HEK293 (cell line): ENCODE data around the gene BEND7.

ENCODE experiments used
- CTCF ChIA-PET: fragments of 350-600 bp; formaldehyde crosslinking; extraction: SDS; loops from one replicate; lab custom pipeline; 2021; ENCODE audit warnings: antibody characterized with exemption; lab: Yijun Ruan, JAX
- POLR2A ChIA-PET: fragments of 300-600 bp; formaldehyde crosslinking; extraction: SDS; loops from one replicate; lab custom pipeline; 2020; ENCODE audit warnings: antibody characterized with exemption, inconsistent platforms; lab: Yijun Ruan, JAX
- H3K27ac ChIP-seq: fragments of 200-500 bp; sonication (Bioruptor generic); 2 replicates; pipeline ENCODE4 v1.5.1; 2014; ENCODE audit warnings: low read depth, low read length, control low read depth, inconsistent platforms; ENCODE audit errors: extremely low read depth
- H3K36me3 ChIP-seq, 2 experiments: fragments of 200-500 bp in 1 of 2; sonication (Bioruptor generic) in 1 of 2; 1 replicate in 1 of 2; 2 replicates in 1 of 2; pipeline ENCODE4 v1.5.1; 2014 to 2017; ENCODE audit warnings: inconsistent platforms in 2 of 2, low read length in 2 of 2; ENCODE audit not compliant: control insufficient read depth in 2 of 2, insufficient read depth in 1 of 2
- H3K4me1 ChIP-seq: fragments of 200-500 bp; sonication (Bioruptor generic); 2 replicates; pipeline ENCODE4 v1.5.1; 2014; ENCODE audit warnings: mild to moderate bottlenecking, low read length, inconsistent platforms; ENCODE audit not compliant: control insufficient read depth, insufficient read depth
- H3K4me3 ChIP-seq: 2 replicates; pipeline ENCODE4 v1.5.1; 2011; ENCODE audit warnings: low read depth, mild to moderate bottlenecking, control low read depth, low read length, moderate library complexity
- H3K9me3 ChIP-seq: fragments of 200-500 bp; sonication (Bioruptor generic); 2 replicates; pipeline ENCODE4 v1.5.1; 2014; ENCODE audit warnings: low read depth, low read length, inconsistent platforms; ENCODE audit not compliant: control insufficient read depth, insufficient read depth
- GLI2 ChIP-seq: fragments of 450-650 bp; formaldehyde crosslinking; IDR thresholded peaks from 2 replicates; pipeline ENCODE4; 2017; ENCODE audit warnings: missing biosample characterization, missing genetic modification characterization, low read depth, borderline replicate concordance
- MYNN ChIP-seq: fragments of 450-650 bp; formaldehyde crosslinking; IDR thresholded peaks from 2 replicates; pipeline ENCODE4 v1.5.1; 2016; ENCODE audit warnings: missing biosample characterization, missing genetic modification characterization, borderline replicate concordance
- PRDM2 ChIP-seq: fragments of 450-650 bp; formaldehyde crosslinking; IDR thresholded peaks from 2 replicates; pipeline ENCODE4 v1.5.1; 2016; ENCODE audit warnings: missing biosample characterization, missing genetic modification characterization, borderline replicate concordance
- REST ChIP-seq: fragments of 450-650 bp; formaldehyde crosslinking; IDR thresholded peaks from 2 replicates; pipeline ENCODE4 v1.5.1; 2016; ENCODE audit warnings: missing biosample characterization, missing genetic modification characterization
- ZEB2 ChIP-seq: fragments of 450-650 bp; formaldehyde crosslinking; IDR thresholded peaks from 2 replicates; pipeline ENCODE4 v1.5.1; 2016; ENCODE audit warnings: missing biosample characterization, missing genetic modification characterization
- ZFP37 ChIP-seq: fragments of 450-650 bp; formaldehyde crosslinking; IDR thresholded peaks from 2 replicates; pipeline ENCODE4 v1.5.1; 2016; ENCODE audit warnings: missing biosample characterization, missing genetic modification characterization
- ZIC2 ChIP-seq: fragments of 450-650 bp; formaldehyde crosslinking; IDR thresholded peaks from 2 replicates; pipeline ENCODE4 v1.5.1; 2016; ENCODE audit warnings: missing biosample characterization, missing genetic modification characterization
- ZNF169 ChIP-seq: fragments of 450-650 bp; formaldehyde crosslinking; IDR thresholded peaks from 2 replicates; pipeline ENCODE4 v1.5.1; 2016; ENCODE audit warnings: missing biosample characterization, missing genetic modification characterization
- ZNF174 ChIP-seq: fragments of 450-650 bp; formaldehyde crosslinking; IDR thresholded peaks from 2 replicates; pipeline ENCODE4 v1.5.0; 2017; ENCODE audit warnings: missing biosample characterization, mild to moderate bottlenecking, missing genetic modification characterization
- ZNF24 ChIP-seq: fragments of 450-650 bp; formaldehyde crosslinking; IDR thresholded peaks from 2 replicates; pipeline ENCODE4 v1.5.1; 2016; ENCODE audit warnings: missing biosample characterization, missing genetic modification characterization
- ZNF335 ChIP-seq: fragments of 450-650 bp; formaldehyde crosslinking; conservative IDR thresholded peaks from 2 replicates; pipeline ENCODE4 v1.5.1; 2016; ENCODE audit warnings: missing biosample characterization, missing genetic modification characterization
- ZNF398 ChIP-seq: fragments of 450-650 bp; formaldehyde crosslinking; IDR thresholded peaks from 2 replicates; pipeline ENCODE4 v1.5.1; 2017; ENCODE audit warnings: missing biosample characterization, missing genetic modification characterization
- ZNF416 ChIP-seq: fragments of 450-650 bp; formaldehyde crosslinking; IDR thresholded peaks from 2 replicates; pipeline ENCODE4 v1.5.1; 2016; ENCODE audit warnings: missing biosample characterization, missing genetic modification characterization
- ZNF433 ChIP-seq: fragments of 450-650 bp; formaldehyde crosslinking; IDR thresholded peaks from 2 replicates; pipeline ENCODE4 v1.5.1; 2016; ENCODE audit warnings: missing biosample characterization, missing genetic modification characterization, low read depth
- ZNF48 ChIP-seq: fragments of 450-650 bp; formaldehyde crosslinking; IDR thresholded peaks from 2 replicates; pipeline ENCODE4 v1.5.1; 2016; ENCODE audit warnings: missing biosample characterization, missing genetic modification characterization
- ZNF555 ChIP-seq: fragments of 450-650 bp; formaldehyde crosslinking; conservative IDR thresholded peaks from 2 replicates; pipeline ENCODE4 v1.5.1; 2017; ENCODE audit warnings: missing biosample characterization, mild to moderate bottlenecking, missing genetic modification characterization, inconsistent platforms
- ZNF558 ChIP-seq: fragments of 450-650 bp; formaldehyde crosslinking; IDR thresholded peaks from 2 replicates; pipeline ENCODE4 v1.5.1; 2016; ENCODE audit warnings: missing biosample characterization, missing genetic modification characterization
- ZNF623 ChIP-seq: fragments of 450-650 bp; formaldehyde crosslinking; IDR thresholded peaks from 2 replicates; pipeline ENCODE4 v1.5.1; 2016; ENCODE audit warnings: missing biosample characterization, missing genetic modification characterization
- ZNF626 ChIP-seq: fragments of 450-650 bp; sonication (Bioruptor Pico); formaldehyde crosslinking; IDR thresholded peaks from 2 replicates; pipeline ENCODE4 v1.5.1; 2018; ENCODE audit warnings: missing biosample characterization, missing genetic modification characterization, inconsistent platforms

BEND7 gene

GRCh38 chr10:13517675-13518074, 11.1 kb downstream of the BEND7 start (continued):
- TF ChIP-seq PRDM2 (no peak), ZNF48 (tag by site-specific recombination) (no peak), ZNF174 (no peak), ZNF398 (tag by site-specific recombination) (no peak), ZNF335 (no peak)

- Histone ChIP-seq H3K36me3 (peaks cover 0 to 33% of the 10 kb centered on the region in 2 experiments; a peak in 1 of 3 replicates), H3K27ac (no peak overlapping the region), H3K4me1 (no peaks in the 10 kb centered on the region), H3K4me3 (no peak overlapping the region), H3K9me3 (no peaks in the 10 kb centered on the region)
- POLR2A ChIA-PET = no interaction called here
- CTCF ChIA-PET = no interaction called here
- TF ChIP-seq ZNF433 (tag by site-specific recombination) (no peak), ZFP37 (tag by site-specific recombination) (no peak), ZIC2 (no peak), GLI2 (tag by site-specific recombination) (no peak), ZNF558 (tag by site-specific recombination) (no peak), ZNF623 (tag by site-specific recombination) (no peak), ZNF416 (tag by site-specific recombination) (no peak), ZNF24 (tag by site-specific recombination) (no peak), ZNF555 (tag by site-specific recombination) (no peak), ZNF626 (no peak), ZNF169 (tag by site-specific recombination) (no peak), MYNN (tag by site-specific recombination) (no peak), ZEB2 (tag by site-specific recombination) (no peak), REST (tag by site-specific recombination) (no peak)
Observed at GRCh38 chr10:13516176-13516575, 12.6 kb downstream of the BEND7 start.
